ENCODE data around the gene HERPUD2.

- no peak for TF ChIP-seq CTCF (IDR thresholded peaks at IDR 0.05)
- no peak for TF ChIP-seq POLR2A (IDR thresholded peaks at IDR 0.05)
Observed at GRCh38 chr7:35670856-35671569, 23.9 kb downstream of the HERPUD2 start.

All from Peyer's patch (tissue), 4 donors.